Stimulated activated CD8-positive, alpha-beta memory T cell treated with anti-CD3 and anti-CD28 coated beads, Interleukin-15, amount 100 ng/mL, for 1 hour (primary cell): ENCODE results near the gene CHRM2.

Source experiments
- DNase-seq: peaks from one replicate; pipeline ENCODE4 v3.0.0-alpha.2; 2020; ENCODE audit warnings: low read depth

Gene CHRM2

DNA sequence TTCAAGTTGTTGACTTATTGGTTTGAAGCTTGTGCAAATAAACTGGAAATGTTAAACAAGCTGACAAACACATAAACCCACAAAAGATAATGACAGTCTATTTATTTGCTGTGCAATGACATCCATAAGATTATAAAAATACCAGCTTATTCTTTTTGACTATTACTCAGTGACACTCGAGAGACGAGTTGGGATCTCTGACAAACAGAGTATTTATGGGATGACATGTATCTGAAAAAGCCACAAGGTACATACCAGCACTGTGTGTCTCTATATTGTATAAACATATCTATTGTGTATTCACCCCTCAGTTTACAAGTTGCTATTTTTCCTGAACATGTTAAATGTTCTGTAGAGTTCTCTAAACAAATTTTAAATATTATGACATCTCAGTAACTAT, 88.9 kb downstream of the CHRM2 start:
- DNase-seq = no peak

- no peak for DNase-seq
Measured at GRCh38 chr7:136958016-136958415, 89.6 kb downstream of the CHRM2 start.

DNA sequence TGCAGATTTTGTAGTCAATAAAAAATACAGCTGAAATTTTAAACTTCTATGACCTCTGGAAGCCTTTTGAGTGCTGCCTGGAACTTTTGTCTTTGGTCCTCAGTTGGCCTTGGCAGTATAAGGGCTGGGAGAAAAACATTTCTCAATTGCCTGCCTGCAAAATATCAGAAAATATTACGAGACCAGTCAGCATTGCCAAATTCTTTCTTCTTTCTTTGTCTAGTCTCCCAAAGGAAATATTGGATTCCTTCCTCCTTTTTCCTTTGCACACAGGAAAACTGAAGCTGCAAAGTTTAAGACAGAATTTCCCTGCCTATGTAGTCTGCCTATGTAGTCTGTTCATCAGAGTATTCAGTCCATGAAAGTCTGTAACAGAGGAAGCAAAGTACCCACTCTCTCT, 95.9 kb downstream of the CHRM2 start:
- no peak for DNase-seq

GRCh38 chr7:136966825-136967224, 98.4 kb downstream of the CHRM2 start:
- DNase-seq = no peak

GRCh38 chr7:136969761-136970160, 101.3 kb downstream of the CHRM2 start:
- no peak for DNase-seq

- no peak for DNase-seq
Measured at GRCh38 chr7:136971776-136972175, 103.3 kb downstream of the CHRM2 start.

DNA sequence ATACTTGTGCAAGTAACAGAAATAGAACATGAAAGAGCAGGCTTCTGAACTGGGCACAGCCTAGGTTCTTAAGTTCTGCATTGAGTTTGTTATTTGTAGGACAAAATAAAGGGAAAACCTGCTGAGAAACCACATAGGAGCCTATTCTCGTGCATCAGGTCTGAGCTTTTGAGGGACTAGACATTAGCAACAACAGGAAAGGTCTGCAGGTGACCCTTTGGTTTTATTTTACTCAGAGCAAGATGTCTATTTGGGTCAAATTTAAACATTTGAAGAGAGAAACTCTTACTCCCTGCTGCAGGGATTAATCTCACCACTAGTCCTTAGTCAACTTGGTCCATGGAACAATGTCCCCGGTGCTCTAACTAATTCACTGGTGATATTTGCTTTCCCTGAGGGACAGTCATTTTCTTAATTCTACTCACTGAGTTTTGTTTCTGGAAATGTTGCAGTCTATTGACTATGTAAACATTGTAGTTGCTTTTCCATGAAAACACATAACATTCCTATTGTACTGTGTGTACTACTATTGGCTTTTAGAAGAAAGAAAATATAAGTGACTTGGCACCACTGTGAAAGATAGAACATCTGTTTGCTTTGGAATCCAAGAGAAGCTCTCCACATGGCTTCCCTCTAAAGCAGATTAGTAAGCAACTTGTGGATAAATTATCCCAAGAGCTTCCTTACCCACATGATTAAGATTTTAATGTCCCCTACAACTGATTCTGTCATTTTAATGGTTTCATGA, 108.2 kb downstream of the CHRM2 start:
- DNase-seq = no peak

- no peak for DNase-seq
Measured at GRCh38 chr7:136993377-136993776, 124.9 kb downstream of the CHRM2 start.

DNA sequence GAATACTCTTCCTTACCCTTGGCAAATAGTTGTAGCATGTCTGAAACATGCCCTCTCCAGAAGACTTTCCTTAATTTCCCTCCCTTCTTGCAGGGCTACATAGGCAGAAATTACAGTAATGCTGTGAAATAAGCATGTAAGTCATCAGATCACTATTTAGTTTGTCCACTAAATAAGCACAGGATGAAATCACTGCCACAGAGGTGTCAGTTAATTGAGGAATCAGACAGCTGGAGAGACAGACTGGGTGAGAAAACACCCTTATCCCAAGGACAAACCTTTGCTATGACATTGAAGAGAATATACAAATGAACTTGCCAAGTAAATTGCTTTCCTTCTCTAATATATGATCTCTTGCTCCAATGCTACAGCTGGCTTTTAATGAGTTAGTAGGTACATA, 129.3 kb downstream of the CHRM2 start:
- no peak for DNase-seq

GRCh38 chr7:136998495-136998894, 130.0 kb downstream of the CHRM2 start:
- no peak for DNase-seq

DNA sequence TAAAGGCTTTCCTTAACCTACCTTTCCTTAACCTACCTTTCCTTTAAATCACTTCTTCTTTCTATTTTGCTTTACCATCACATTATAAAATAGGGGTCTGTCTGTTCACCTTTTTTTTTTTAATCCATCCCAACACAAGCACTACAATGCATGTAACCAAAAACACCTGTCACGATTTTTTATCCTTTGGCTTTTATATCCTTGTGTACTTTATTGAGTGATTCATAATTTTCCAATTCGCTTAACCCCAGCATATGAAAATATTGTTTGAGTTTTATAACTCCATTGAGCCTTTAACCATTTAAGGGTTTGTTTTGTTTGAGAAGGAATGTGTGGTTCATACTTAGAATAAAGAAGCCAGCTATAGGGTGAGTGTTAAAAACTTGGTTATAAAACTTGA, 132.2 kb downstream of the CHRM2 start:
- no peak for DNase-seq

- no peak for DNase-seq
Measured at GRCh38 chr7:137001041-137001440, 132.6 kb downstream of the CHRM2 start.

- no peak for DNase-seq
Measured at GRCh38 chr7:137001478-137001877, 133.0 kb downstream of the CHRM2 start.

- no peak for DNase-seq
Measured at GRCh38 chr7:137003086-137003485, 134.6 kb downstream of the CHRM2 start.

GRCh38 chr7:137003566-137003965, 135.1 kb downstream of the CHRM2 start:
- no peak for DNase-seq

GRCh38 chr7:137005873-137006272, 137.4 kb downstream of the CHRM2 start:
- DNase-seq = no peak

- no peak for DNase-seq
Measured at GRCh38 chr7:137006293-137006692, 137.8 kb downstream of the CHRM2 start.

DNA sequence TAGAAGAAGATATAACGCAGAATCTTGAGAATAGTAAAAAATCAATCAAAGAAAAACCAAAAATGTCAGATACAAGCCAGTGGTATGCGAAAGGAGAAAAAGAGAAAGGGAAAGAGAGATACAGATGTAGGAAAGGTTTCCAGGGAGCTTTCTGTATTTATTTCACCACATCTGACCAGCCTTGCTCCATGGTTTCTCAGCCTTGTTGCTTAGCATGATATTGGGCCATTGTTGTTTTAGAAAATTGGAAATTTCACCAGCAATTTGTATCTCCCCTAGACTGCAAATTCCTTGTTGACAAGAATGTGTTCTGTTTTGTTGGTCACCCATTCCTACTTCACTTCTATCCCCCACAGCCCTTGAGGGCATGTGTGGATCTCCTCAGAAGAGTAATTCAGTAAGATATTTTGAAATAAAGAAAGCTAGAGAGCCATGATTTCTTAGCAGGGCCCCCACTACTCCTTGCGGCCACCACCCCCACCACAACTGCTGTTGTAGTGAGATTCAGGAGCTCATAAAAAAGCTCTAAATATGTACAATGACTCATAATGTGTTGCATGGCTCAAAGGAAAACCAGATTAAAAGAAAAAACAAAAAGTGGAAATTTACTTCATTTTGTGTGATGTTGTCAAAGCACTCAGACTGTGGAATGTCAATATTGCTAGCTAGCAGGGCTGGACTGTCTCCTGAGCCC, 138.7 kb downstream of the CHRM2 start:
- DNase-seq = no peak

DNA sequence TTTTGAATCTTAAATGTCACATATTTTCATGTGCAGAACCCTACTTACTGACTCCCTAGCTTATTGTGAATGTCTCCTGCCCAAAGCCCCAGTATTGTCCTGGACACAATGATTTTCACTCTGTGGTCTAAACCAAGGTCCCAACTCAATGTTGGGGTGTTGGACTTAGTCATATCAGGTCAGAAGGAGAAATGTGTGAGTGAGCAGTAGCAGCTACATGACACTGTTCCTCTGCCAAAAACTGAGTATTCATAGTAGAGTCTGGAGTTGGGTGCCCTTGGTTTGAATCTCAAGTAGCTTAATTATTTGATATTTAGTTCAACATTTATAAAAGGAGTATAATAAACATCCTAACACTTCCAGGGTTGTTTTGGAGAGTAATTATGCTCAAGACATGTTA, 141.0 kb downstream of the CHRM2 start:
- no peak for DNase-seq

DNA sequence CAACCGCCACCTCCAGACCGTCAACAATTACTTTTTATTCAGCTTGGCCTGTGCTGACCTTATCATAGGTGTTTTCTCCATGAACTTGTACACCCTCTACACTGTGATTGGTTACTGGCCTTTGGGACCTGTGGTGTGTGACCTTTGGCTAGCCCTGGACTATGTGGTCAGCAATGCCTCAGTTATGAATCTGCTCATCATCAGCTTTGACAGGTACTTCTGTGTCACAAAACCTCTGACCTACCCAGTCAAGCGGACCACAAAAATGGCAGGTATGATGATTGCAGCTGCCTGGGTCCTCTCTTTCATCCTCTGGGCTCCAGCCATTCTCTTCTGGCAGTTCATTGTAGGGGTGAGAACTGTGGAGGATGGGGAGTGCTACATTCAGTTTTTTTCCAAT, 146.6 kb downstream of the CHRM2 start:
- DNase-seq = no peak

- DNase-seq = no peak
Measured at GRCh38 chr7:137017221-137017620, 148.8 kb downstream of the CHRM2 start.

DNA sequence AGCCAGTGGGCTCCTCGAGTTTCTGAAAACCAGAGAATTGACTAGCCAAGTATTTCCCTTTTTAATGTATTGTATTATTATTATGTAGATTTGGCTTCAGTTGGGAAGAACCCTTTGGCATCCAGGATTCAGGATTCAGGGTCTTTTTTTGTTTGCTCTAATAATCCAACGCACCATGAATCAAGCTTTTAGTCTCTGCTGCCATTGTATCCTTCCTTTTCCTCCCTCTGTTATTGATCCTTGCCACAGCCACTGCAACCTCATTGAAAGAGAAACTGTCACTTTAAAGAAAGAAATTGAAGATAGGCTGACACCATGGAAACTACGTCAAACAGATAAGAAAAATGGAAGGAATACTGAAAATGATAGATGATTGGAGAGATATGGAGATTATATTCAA, 150.0 kb downstream of the CHRM2 start:
- no peak for DNase-seq

GRCh38 chr7:137020351-137020750, 151.9 kb downstream of the CHRM2 start:
- DNase-seq = no peak
